ENCODE data around the gene MYEOV.

MYEOV gene

DNA sequence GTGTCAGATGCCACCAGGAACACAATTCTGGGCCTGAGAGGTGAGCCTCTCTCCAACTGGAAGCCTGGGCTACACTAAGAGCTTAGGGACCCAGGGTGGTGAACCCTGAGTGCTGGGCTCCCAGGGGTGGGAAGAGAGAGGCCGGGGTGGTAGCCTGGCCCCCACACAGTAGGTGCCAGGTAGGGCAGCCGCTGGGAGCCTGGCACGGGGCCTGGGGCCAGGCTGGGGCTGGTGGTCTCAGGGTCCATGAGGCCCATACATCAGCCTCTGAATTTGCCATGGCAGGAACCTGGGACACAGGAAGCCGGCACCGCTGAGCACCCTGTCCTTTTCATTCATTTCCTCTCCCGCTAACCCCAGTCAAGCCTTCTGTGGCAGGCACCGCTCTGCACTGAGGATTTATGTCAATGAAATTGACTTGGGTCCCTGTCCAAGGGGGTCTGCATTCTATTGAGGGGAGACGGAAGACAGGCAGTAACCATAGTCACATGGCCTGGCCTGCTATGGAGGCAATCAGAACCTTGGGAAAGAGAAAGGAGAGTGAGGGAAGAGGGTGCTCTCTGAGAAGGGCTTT is 8.6 kb downstream of the MYEOV start:
- DNase-seq (ENCODE audit: low read depth): no peak

DNA sequence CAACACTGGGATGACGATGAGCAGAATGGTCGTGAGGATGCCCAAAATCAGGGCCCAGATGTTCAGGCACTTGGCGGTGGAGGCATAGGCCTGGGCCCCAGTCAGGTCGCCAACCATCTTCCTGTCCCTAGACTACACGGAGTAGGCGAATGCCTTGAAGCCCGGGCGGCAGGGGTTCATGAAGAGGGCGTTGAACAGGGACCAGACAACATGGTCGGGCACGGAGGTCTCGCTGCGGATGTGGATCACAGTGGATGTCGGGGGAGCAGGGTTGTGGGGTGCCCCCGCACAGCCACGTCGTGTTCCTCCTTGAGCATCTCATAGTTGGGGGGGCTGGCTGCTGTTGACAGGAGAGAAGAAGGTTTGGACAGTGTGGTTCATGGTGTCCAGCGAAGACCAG is 9.5 kb downstream of the MYEOV start:
- DNase-seq (ENCODE audit: low read depth): no peak

DNA sequence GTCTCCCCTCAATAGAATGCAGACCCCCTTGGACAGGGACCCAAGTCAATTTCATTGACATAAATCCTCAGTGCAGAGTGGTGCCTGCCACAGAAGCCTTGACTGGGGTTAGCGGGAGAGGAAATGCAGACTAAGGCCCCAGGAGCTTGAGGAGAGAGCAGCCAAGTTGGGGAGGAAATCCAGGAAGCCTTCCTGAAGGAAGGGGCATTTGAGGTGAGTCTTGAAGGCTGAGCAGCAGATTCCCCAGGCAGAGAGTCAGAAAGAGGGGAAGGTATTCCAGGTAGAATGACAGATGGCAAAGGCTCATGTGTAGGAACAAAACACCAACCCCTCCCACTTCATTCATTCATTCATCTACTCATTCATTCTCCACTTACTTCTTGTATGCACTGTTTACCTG is 10.3 kb downstream of the MYEOV start:
- DNase-seq (ENCODE audit: low read depth): no peak

DNA sequence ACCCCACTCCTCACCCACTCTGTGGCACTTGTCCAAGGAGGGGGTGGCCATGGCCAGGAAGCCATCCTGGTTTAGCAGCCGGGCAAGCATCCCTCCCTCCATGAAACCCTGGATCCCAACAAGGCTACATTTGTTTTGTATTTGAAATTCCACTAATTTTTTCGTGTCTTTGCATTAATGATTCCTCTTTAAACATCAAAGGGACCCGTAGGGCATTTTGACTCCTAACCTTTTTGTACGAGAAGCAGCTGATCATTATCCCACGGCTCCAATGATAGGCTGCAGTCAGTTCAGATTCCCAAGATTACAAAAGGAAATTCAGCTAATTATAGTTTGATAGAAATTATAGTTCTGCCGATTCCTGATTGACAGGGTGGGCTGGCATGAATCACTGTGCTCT is 10.7 kb downstream of the MYEOV start:
- DNase-seq (ENCODE audit: low read depth): no peak

DNA sequence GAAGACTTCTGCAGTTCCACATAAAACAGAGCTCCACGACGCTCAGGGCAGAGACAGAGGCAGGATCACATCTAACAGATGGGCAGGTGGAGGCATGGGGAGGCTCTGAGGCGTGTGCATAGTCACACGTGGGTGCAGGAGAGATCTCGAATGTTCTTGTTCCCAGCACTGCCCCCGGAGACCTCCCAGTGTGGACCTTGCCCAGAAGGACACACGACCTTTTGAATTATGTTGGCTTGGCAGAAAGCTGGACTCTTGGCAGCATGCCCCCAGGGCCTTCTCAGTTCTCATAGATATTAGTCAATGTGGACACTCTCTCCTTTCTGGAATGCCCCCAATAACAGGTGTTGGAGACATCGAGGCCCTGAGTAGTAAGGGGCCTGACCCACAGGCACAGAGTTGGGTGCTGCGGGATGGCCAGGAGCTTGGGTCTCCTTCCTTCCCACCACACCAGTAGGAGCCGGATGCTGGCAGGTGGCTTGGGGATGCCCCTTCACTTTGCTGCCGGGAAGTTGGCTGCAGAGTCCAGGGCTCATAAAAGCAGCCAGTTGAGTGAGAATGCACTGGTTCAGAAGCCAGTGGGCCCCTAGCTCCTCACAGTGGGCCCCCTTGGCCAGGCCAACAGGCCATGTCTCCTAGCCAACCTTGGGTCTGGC is 12.1 kb downstream of the MYEOV start:
- DNase-seq (ENCODE audit: low read depth): no peak

DNA sequence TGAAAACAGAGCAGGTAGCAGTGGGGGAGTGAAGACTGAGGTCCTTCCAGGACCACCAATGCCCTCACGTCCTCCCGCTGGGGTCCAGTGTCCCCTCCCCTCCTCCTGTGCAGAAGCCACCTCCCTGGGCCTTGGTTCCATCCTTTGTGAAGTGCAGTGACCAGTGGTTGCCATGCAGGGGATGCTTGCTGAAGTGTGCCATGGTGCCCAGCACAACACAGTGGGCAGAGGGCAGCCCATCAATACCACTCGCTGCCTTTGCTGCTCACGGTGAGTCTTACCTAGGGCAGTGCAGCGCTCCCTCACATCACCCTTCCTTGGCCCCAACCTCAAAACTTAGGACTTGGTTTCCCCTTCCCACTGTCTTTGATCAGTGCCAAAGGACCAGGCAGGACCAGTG is 12.9 kb downstream of the MYEOV start:
- DNase-seq (ENCODE audit: low read depth): no peak

DNA sequence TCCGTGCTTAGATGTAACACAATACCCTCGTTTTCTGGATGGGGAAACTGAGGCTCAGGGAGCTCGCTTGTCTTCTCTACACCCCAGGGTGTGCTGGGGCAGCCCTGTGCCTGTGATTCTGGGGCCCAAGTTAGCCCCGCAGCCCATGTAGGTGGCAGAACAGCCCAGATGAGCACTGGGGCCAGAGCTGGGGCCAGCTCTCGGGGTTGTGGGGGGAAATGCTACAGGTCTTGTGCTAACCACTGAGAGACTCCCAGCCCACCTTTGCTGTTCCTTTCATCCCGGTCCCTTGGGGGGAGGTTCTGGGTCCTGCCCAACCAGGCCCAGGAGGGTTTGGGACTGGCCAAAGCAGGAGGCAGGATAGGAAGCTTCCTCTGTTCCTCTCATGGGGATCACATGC is 13.5 kb downstream of the MYEOV start:
- no peak for DNase-seq (ENCODE audit: low read depth)

DNA sequence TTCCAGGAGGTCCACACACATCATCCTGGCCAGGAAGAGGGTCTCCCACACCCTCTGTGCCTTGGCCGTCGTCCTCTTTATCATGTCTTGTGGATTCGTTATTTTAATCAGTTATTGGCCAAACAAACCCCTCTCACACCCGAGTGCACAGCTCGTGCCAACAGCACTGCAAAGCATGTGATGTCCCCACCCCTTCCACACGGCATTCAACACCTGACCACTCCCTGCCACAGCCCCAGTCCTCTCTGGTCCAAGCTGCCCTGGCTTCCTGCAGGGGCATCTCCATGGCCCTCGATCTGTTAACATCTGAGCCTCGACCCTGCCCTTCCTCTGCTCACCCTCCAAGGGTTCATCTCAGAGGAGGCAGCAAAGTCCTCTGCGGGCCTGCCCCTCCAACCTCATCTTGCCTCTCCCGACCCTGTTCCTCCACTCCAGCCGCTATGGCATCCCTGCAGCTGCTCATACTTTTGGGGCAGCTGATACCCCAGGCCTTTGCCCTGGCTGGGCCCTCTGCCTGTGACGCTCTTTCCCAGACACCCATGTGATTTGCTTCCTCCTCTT is 14.0 kb downstream of the MYEOV start:
- no peak for DNase-seq (ENCODE audit: low read depth)

DNA sequence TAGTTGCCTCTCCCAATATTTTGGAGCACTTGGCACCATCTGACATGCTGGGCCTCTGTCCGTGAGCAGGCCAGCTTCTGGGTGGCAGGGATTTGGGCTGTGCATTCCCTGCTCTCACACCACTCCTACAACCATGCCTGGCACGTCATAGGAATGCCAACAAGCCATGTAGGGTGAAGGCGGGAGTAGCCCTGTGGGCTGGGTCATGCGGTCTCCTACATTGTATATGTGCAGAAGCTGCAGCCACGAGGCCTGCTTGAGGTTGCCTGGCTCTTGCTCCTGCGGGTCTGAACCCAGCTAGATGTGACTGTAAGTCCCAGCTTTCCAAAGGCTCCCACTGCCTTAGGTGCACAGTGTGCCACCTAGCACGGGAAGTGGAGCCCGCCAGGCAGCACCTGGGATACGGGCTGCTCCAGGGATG is 14.5 kb downstream of the MYEOV start:
- no peak for DNase-seq (ENCODE audit: low read depth)

DNA sequence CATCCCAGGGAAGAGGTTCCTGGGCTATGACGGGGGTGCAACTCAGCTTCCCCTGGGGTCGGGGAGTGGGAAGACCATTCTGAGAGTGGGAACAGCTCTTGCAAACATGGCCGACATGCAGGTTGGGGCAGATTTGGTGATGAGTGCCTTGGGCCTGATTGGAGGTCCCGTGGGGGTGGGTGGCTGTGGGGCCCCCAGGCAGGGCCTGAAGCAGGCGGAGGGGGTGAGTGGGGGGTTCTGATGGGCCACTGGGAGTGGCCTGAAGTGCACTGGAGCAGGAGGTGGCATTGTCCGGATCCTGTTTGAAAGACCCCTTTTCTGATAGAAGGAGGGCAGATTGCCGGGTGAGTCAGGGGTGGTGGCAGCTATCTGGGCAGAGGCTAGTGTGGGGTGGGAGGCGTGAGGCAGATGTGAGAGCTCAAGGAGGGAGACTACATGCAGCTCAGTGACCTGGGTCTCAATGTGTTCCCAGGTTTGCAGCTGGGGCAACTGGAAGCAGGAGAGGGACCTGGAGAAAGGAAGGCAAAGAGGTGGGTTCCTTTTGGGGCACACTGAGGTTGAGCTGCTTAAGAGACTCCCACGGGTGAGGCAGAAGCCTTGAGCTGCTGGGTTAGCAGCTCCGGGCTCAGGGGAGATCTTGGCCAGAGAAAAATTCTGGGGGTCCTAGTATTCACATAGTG is 15.1 kb downstream of the MYEOV start:
- DNase-seq (ENCODE audit: low read depth): no peak

DNA sequence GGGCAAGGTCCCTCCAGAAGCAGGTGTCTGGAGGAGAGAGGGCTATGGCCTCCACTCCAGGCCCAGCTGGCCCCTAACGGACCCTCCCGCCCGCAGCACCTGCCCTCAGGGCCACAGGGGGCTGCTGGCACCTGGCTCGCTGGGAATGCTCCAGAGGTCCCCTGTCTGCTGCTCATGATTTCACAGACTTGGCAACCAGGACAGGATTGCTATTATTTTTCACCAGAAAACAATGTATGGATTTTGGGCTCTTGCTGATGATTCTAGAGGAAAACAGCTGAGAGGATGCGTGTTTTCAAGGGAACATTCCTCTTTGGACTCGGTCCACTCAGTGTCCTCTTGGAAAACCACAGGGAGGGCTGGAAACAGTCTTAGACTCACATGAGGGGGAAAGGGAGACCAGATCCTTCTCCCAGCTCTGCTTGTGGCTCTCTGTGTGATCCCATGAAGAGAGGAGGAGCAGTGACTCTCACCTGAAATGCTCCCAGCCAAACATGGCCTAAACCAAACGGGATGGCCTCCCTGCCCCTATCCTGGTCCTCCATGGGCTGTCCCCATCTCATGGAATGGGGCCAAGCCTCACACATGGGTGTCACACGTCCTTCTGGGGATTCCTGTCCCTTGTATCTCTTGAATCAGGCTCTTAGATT is 15.8 kb downstream of the MYEOV start:
- no peak for DNase-seq (ENCODE audit: low read depth)

DNA sequence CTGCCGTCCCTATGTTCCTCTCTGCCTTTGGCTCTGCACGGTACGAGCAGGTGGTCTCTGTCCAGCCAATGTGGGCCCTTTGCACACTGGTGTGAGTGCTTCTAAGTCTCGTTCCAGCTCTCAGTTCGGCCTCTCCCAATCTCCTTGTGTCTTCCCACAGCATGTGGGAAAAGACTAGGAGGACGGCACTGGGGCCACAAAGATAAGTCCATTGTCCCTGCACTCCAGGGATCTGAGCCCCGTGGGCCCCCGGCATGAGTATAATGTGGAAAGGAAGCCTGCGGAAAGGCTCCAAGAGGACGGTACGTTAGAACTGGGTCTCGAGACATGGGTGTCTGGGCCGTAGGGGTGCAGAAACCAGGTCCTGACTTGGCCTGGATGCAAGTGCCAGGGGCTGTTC is 16.4 kb downstream of the MYEOV start:
- DNase-seq (ENCODE audit: low read depth): no peak

DNA sequence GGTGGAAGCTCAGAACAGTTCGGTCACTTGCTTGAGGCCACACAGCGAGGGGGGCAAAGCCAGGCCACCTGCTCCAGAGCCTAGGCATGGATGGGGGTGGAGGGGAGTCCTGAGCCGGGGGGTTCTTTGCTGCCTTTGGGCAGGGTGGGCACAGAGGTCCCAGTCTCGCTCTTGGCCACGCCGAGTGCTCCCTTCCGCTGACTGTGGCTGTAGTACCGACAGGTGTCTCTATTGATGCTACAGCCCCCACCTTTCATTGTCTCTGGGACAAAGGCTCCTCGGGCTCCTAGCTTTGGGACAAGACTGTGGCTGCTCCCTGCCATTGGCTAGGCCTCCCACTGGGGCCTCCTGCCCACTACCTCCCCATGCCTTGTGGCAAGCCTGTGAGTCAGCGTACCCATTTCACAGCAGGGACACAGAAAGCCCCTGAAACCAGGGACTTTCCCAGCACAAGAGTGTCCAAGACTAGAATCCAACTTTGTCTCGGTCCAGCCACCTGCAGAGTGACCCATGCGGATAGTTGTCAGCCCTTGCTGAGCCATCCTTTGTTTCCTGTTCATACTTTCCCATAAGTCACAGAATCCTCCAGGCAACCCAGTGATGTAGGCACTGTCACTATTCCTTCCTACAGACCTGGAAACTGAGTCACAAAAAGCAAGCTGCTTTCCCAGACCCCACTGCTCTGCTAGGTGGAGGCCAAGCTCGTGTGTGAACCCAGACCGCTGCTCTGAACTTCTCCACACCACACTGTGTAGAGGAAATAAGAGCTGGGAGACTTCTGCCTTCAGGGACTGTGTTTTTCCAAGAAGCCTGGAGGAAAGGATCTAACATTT is 17.2 kb downstream of the MYEOV start:
- no peak for DNase-seq (ENCODE audit: low read depth)

DNA sequence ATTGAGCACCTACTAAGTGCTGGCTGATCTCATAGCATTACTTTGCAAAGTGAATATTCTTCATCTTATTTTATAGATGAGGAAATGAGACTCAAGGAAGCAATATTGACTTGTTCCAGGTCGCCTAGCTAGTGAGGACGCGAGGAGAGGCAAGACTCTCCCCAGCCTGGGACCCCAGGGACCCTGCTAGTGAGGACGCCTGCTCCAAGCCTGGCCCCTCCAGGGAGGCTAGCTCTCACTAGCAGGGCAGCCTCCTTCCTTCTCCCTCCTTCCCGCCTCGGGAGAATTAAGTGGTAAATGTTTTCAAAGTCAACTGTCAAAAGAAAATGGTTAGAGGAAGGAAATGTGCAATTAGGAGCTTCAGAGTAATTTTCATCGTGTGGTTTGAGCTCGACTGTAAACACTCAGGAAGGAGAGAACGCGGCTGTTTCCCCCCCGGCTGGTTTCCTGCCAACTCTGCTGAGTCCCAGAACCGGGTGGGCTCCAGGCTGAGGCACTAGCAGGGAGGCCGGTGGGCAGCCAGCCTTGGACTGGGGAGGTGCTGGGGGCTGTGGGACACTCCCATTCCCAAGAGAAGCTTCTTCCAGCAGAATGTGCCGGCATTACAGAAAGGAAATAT is 17.9 kb downstream of the MYEOV start:
- no peak for DNase-seq (ENCODE audit: low read depth)

DNA sequence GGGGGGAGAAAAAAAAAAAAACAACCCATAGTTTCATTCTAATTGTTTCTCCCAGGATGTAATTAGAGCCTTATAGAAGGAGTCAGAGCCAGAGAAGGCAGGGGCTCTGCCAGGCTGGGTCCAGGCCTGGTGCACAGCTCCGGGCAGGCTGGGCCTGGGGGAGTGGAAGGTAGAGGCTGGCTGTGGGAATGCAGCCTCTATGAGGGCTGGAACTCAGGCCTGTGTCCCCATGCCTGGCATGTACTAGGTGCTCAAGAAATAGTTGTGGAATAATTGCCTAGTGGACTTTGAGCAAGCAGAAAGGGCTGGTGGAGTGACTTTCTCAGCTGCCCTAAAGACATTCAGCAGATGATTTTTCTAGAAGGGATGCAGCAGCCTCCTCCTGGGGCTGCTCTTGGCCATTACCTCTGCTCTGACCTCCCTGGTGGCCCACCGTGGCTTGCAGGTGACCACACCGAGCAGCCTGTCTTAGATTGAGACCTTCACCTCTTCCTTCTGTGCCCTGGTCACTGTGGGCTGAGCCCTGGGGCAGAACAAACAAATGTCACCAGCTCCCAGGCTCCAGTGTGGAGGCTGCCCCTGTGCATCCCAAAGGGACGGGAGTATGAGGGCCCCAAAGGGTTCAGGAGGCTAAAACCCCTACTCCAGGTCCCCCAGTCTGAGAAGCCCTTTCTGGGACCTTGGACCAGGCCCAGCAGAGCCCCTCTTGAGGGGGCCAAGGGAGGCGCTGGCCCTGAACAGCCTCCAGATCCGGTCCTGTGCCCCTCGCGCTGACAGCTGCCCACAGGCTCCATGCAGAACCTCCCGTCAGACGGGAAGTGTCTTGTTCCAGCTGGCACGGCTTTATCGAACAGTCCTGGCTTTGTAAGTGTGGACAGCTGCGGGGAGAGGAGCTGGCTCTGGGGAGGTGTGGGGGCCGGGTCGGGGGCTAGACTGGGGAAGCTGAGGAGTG is 18.8 kb downstream of the MYEOV start:
- no peak for DNase-seq (ENCODE audit: low read depth)

DNA sequence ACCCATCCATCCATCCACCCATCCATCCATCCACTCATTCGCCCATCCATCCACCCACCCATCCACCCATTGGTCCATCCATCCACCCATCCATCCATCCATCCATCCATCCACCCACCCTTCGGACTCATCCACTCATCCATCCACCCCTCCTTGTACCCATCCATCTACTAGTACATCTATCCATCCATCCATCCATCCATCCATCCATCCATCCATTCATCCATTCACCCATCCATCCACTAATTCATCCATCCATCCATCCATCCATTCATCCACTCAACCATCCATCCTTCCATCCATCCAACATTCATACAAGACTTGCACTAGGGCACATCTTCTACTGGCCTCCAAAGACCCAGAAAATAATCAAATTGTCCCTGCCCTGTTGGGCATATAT is 20.0 kb downstream of the MYEOV start:
- DNase-seq (ENCODE audit: low read depth): no peak

DNA sequence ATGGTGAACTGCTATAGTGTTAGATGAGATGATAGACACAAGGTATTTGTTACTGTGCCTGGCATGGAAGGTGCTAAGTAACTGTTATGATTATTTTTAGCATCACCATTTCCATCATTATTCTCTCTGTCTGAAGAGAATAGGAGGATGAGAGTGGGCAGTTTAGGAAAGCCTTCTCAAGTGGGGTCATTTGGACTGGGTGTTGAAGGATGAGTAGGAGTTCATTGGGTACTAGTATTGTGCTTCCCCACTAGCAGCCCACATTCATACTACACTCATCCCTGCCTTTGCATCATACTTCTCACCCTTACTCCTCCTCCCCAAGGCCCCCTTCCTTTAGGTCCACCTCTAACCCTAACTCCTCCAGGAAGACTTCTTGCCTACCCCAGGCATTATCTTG is 20.6 kb downstream of the MYEOV start:
- DNase-seq (ENCODE audit: low read depth): no peak

DNA sequence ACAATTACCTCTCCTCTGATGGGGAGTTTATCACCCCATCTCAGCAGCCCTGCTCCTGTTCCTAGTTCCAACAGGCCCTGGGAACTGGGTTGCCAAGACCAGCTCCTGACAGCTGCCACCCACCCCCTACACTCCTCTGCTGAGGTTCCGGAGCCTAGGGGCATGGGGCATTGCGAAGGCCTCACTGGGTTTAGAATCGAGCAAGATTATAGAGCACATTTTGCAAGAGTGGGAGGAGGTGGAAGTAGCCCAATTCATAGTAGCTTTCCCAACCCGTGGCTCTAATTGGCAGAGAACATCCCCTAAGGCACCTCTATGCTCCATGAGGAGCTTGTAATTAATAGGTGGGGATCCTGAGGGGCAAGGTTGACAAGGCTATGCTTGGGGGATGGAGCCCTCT is 23.0 kb downstream of the MYEOV start:
- DNase-seq (ENCODE audit: low read depth): no peak

DNA sequence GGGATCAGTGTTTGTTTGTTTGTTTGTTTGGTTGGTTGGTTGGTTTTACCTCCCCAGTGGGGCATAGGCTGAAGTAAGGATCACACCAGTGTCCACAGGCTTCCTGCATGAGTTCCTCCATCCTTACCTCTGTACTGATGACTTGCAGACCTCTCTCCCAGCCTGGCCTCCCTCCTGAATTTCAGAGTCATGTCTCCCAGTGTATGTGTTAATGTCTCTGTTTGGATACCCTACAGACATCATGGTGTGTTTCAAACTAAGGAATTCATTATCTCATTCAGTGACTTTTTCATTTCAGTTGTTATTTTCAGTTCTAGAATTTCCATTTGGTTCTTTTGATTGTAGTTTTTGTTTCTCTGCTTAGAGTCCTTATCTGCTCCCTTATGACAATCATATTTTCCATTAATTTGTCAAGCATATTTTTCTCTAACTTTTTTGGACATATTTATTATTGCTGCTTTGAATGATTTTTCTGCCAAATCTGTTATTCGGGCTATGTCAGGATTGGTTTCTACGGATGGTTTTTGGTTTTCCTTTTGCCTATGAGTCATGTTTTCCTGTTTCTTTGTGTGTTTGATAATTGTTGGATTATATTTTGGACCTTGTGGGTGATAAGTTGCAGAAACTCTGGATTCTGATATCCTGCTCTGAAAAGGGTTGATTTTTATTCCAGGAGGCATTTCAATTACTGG is 23.6 kb downstream of the MYEOV start:
- no peak for DNase-seq (ENCODE audit: low read depth)

DNA sequence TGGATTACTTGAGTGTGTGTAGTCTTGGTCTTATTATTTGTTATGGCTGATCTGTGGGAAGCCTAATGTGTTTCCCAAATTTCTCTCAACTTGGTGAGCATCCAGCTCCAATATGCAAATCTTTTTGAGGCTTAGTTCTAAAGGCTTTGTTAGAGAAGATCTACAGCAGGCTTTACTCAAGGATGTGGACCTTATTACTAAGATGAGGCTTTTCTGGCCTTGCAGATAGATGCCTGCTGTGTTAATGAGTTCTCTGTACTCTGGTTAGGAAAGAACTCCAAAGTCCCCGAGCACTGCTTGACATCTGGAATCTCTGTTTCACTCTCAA is 24.1 kb downstream of the MYEOV start:
- DNase-seq (ENCODE audit: low read depth): no peak
